Mucosa of rectum (tissue), 2 donors: ENCODE measurements around the gene STAM2.

Experiments used
- H3K27ac ChIP-seq, 2 donors: one replicate each; pipeline ENCODE4 v1.7.0; 2013; ENCODE audit warnings: inconsistent platforms in 2 of 2, low read depth in 2 of 2, low read length in 2 of 2
- H3K27me3 ChIP-seq, 2 donors: one replicate each; pipeline ENCODE4 v1.7.0; 2013; ENCODE audit warnings: low read length in 2 of 2; ENCODE audit not compliant: control insufficient read depth in 2 of 2, insufficient read depth in 2 of 2
- H3K36me3 ChIP-seq, 2 donors: one replicate each; pipeline ENCODE4 v1.7.0; 2013; ENCODE audit warnings: low read length in 2 of 2; ENCODE audit not compliant: control insufficient read depth in 2 of 2, insufficient read depth in 2 of 2
- H3K4me1 ChIP-seq, 2 donors: one replicate each; pipeline ENCODE4 v1.7.0; 2013; ENCODE audit warnings: low read length in 2 of 2, mild to moderate bottlenecking in 1 of 2; ENCODE audit not compliant: control insufficient read depth in 2 of 2, insufficient read depth in 2 of 2
- H3K4me3 ChIP-seq, 2 donors: one replicate each; pipeline ENCODE4 v1.7.0; 2013; ENCODE audit warnings: low read length in 2 of 2
- H3K9ac ChIP-seq, 2 donors: one replicate each; pipeline ENCODE4 v1.7.0; 2013; ENCODE audit warnings: low read length in 2 of 2, low read depth in 1 of 2, mild to moderate bottlenecking in 1 of 2
- H3K9me3 ChIP-seq, 2 donors: one replicate each; pipeline ENCODE4 v1.7.0; 2013; ENCODE audit warnings: low read length in 2 of 2; ENCODE audit not compliant: control insufficient read depth in 2 of 2
- donor health status: healthy.
- donor health status: Normal muscosa, but diverticular disease.

The STAM2 gene

DNA sequence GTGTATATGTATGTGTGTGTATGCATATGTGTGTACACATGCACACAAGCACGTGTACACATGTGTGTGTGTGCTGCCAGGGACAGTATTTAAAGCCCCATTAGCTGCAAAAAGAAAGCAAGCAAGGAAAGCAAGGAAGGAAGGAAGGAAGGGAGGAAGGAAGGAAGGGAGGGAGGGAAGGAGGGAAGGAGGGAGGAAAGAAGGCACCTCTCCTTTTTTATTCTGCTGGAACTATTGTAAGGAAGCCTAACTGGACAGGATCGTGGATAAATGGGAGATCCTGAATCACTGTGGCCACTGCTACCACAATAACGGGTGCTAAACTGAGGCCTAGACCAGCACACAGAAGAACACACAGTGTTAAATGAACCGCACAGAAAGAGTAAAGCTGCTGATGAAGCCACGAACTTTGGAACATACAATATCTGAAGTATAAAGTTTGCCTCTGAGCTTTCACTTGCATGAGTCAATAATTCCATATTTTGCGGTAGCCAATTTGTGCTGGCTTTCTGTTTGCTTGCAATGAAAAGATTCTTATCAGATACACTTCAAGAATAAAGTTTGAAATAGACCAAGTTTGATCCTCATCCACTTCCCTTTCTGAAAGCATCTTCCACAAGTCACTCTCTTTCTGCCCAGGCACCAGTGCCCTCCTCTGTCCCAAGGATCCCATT lies 92.2 kb downstream of the STAM2 start:
- Histone ChIP-seq H3K9me3 (no peaks in the 10 kb centered on the region), H3K27me3 (no peaks in the 10 kb centered on the region), H3K4me3 (no peak overlapping the region), H3K36me3 (no peaks in the 10 kb centered on the region), H3K4me1 (no peaks in the 10 kb centered on the region), H3K9ac (no peak overlapping the region), H3K27ac (no peak overlapping the region)

GRCh38 chr2:152078662-152079061 lies 96.9 kb downstream of the STAM2 start:
- Histone ChIP-seq H3K36me3 (no peaks in the 10 kb centered on the region), H3K4me3 (no peak overlapping the region), H3K27ac (no peak overlapping the region), H3K9me3 (no peaks in the 10 kb centered on the region), H3K27me3 (no peaks in the 10 kb centered on the region), H3K9ac (no peak overlapping the region), H3K4me1 (no peaks in the 10 kb centered on the region)

GRCh38 chr2:152078023-152078422 lies 97.5 kb downstream of the STAM2 start:
- Histone ChIP-seq H3K27me3 (no peaks in the 10 kb centered on the region), H3K27ac (no peak overlapping the region), H3K4me1 (no peaks in the 10 kb centered on the region), H3K9me3 (no peaks in the 10 kb centered on the region), H3K4me3 (no peak overlapping the region), H3K36me3 (no peaks in the 10 kb centered on the region), H3K9ac (no peak overlapping the region)

GRCh38 chr2:152075461-152076050 lies 100.0 kb downstream of the STAM2 start:
- Histone ChIP-seq H3K4me3 (no peak overlapping the region), H3K27me3 (no peaks in the 10 kb centered on the region), H3K9me3 (no peaks in the 10 kb centered on the region), H3K27ac (no peak overlapping the region), H3K9ac (no peak overlapping the region), H3K4me1 (no peaks in the 10 kb centered on the region), H3K36me3 (no peaks in the 10 kb centered on the region)

GRCh38 chr2:152072011-152072410 lies 103.6 kb downstream of the STAM2 start:
- Histone ChIP-seq H3K27me3 (no peaks in the 10 kb centered on the region), H3K27ac (no peak overlapping the region), H3K4me3 (no peak overlapping the region), H3K9ac (no peak overlapping the region), H3K4me1 (no peaks in the 10 kb centered on the region), H3K9me3 (no peaks in the 10 kb centered on the region), H3K36me3 (no peaks in the 10 kb centered on the region)

DNA sequence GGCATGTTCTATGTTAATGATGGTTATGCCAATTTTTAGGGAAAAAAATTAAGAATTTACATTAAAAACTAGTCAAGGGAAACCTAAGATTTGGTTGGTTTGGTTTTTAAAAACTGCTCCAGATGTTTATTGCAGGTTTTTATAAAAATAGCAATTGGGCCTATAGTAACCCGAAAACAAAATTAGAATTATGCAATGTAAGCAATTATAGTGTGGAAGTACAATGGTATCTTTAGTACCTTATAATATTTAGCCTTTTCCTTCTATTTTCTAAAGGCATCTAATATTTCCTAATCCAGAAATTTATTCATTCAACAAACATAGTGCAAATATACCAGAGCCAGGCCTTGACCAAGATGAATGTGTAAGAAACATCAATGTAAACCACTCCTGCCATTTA lies 104.0 kb downstream of the STAM2 start:
- Histone ChIP-seq H3K4me1 (no peaks in the 10 kb centered on the region), H3K9me3 (no peaks in the 10 kb centered on the region), H3K9ac (no peak overlapping the region), H3K27ac (no peak overlapping the region), H3K27me3 (no peaks in the 10 kb centered on the region), H3K4me3 (no peak overlapping the region), H3K36me3 (no peaks in the 10 kb centered on the region)

- no peak overlapping the region for H3K4me3 ChIP-seq
- H3K9ac ChIP-seq, result no peak overlapping the region
- H3K27me3 ChIP-seq, result no peaks in the 10 kb centered on the region
- no peaks in the 10 kb centered on the region for H3K4me1 ChIP-seq
- no peaks in the 10 kb centered on the region for H3K9me3 ChIP-seq
- no peak overlapping the region for H3K27ac ChIP-seq
- no peaks in the 10 kb centered on the region for H3K36me3 ChIP-seq
Measured at GRCh38 chr2:152071092-152071491, 104.5 kb downstream of the STAM2 start.

DNA sequence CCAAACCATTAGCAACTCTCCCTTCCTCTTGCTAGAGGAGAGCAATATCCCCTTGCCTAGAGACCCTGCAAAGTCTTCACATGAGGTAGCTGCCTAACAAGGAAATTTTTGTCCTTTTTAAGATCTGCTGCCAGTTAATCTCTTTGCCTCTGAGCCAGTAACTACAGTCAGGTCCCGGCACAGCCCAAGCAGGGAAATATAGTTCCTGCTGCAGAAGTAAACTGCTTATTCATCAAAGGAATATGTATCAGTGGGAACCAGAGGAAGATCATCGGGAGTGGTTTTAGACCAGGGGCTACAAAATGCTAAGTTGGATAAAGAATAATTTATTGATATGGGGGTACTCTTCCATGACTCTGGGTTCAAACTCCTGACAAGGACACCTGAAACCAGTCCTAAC lies 107.3 kb downstream of the STAM2 start:
- Histone ChIP-seq H3K27me3 (no peaks in the 10 kb centered on the region), H3K27ac (no peak overlapping the region)

GRCh38 chr2:152067823-152068222 lies 107.7 kb downstream of the STAM2 start:
- H3K9ac ChIP-seq, result no peak overlapping the region
- H3K36me3 ChIP-seq, result no peaks in the 10 kb centered on the region

More for the DNA sequence above, 107.3 kb downstream of the STAM2 start:
- H3K4me3 ChIP-seq, result no peak overlapping the region
- no peaks in the 10 kb centered on the region for H3K9me3 ChIP-seq
- no peak overlapping the region for H3K9ac ChIP-seq
- no peaks in the 10 kb centered on the region for H3K36me3 ChIP-seq
- no peaks in the 10 kb centered on the region for H3K4me1 ChIP-seq

More at GRCh38 chr2:152067823-152068222, 107.7 kb downstream of the STAM2 start:
- H3K4me3 ChIP-seq, result no peak overlapping the region
- no peak overlapping the region for H3K27ac ChIP-seq
- H3K27me3 ChIP-seq, result no peaks in the 10 kb centered on the region
- H3K4me1 ChIP-seq, result no peaks in the 10 kb centered on the region
- no peaks in the 10 kb centered on the region for H3K9me3 ChIP-seq
